Activated T-cell treated with anti-CD3 and anti-CD28 coated beads for 48 hours (primary cell): Measurements from ENCODE around the gene CACNA2D3.

Source experiments
- DNase-seq: peaks from one replicate; pipeline ENCODE4 v3.0.0-alpha.2; 2020; ENCODE audit warnings: low read depth

CACNA2D3 gene

DNA sequence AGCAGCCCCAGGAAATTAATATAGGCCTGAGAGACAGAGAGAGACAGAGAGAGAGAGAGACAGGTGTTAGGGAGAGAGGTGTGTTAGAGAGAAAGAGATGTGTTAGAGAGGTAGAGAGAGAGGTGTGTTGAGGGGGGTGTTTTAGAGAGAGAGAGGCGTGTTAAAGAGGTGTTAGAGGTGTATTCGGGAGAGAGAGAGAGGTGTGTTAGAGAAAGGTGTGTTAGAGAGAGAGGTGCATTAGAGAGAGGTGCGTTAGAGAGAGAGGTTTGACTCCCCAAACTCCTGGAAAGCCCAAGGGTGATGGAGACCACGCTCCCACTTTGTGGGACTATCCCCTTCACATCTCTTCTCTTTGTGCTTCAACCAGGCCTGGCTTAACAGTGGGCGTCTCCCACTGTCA lies 95.5 kb downstream of the CACNA2D3 start:
- DNase-seq = no peak

DNA sequence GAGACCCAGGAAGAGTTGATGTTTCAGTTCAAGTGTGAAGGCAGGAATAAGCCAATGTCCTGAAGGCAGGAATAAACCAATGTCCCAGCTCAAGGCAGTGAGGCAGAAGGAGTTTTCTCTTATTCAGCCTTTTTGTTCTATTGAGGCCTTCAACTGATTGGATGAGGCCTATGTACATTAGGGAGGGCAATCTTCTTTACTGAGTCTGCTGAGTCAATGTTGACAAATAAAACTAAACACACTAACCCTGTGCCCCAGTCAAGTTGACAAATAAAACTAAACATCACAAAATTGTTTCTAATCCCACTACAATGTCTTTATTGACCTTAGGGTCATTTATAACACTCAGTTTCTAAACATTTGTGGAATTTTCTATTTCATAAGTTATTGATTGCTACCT lies 100.0 kb downstream of the CACNA2D3 start:
- no peak for DNase-seq

DNA sequence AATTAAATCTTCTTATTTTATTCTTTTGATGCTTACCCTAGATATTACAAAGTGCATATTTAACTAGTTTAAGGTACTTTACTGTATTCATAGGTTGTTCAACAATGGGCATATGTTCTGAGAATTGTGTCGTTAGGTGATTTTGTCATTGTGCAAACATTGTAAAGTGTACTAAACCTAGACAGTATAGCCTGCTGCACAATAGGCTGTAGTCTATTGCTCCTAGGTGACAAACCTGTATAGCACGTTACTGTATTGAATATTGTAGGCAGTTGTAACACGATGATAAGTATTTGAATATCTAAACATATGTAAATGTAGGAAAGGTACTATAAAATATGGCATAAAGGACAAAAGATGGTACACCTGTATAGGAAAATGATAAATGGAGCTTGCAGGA lies 100.7 kb downstream of the CACNA2D3 start:
- no peak for DNase-seq

DNA sequence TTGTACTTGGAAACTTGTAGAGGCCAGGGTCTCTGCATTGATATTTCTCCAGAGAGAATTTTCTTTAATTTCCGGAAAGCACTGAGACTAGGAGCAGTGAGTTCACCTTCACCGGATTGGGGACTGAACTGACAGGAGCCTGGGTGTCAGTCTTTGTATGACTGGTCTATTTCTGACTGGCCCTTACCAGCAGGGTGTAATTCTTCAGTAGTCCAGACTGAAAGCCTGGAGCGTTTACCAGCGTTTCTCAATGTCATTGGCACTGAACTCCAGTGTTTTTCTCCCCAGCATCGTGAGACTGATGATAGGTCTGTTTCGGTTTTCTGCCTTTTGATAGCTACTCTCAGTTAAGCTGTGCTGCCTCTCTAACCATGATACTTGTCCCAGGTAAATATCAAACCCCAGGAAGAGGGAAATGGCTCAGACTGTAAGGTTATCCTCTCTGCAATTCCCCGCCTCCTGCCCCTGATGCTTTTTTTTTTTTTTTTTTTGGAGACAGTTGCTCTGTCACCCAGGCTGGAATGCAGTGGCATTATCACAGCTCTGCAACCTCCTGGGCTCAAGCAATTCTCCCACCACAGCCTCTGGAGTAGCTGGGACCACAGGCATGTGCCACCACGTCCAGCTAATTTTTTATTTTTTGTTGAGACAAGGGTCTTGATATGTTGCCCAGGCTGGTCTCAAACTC lies 103.6 kb downstream of the CACNA2D3 start:
- no peak for DNase-seq

DNA sequence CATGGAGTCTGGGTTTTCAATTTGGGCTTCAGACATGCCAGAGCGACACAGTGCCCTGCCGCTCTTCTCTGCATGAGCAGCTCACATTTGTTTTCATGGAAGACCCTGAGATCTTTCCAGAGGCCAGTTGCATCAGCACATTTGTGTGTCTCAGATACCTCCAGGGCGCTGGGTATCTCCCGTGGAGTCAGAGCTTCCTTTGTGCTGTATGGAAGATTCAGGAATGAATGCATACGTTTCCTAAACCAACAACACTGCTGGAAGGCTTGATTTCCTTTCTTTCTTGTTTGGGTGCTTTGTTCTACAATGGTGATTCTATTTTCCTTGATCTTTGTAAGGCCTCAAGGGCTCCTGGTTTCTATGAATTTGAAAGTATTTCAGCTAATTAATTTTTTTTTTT lies 106.5 kb downstream of the CACNA2D3 start:
- DNase-seq = no peak

DNA sequence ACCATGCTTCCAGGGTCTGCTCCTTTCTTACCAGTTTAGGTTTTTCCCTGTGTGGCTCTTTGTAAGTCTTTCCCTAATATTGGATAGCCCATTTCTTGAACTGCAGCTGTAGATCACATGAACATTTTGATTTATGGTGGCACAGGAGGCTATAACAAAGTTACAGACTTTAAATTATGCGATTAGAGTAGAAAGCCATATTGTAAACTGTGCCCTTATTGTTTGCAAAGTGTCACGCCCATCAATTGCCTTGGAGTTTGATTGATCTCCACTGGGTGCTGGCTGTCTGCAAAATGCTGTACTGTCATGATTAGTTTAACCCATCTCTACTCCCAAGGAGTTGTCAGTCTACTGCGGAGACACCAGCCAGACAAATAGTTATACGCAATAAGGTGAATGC lies 110.3 kb downstream of the CACNA2D3 start:
- DNase-seq = no peak

DNA sequence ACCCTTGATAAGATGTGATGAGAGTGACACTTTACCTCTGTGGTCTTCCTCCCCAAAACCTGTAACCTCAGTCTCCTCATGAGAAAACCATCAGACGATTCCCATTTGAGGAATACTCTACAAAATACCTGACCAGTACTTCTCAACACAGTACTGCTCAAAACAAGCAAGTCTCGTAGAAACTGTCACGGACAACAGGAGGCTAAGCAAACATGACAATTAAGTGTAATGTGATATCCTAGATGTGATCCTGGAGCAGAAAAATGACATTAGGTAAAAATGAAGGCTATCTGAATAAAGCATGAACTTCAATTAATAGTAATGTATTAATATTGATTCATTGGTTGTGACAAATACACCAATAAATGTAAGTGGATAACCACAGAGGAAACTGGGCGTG lies 113.6 kb downstream of the CACNA2D3 start:
- DNase-seq = no peak

DNA sequence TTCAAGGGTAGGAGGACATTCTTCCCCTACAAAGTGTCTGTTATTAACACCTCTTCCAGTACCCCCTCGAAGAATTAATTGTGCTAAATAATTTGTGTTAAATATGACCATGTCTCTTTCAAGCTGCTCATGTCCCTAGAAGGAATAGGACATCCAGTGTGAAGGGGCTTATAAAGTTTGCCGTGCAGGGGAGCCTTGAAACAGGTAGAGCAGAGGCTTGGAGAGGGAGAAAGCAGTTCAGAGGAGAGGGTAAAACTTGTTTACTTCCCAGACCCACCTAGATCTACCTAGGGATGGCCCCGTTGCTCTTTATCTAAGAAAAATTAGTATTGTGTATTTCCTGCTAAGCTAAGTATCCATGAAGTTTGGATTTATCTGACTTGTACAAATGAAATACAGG lies 114.8 kb downstream of the CACNA2D3 start:
- no peak for DNase-seq

DNA sequence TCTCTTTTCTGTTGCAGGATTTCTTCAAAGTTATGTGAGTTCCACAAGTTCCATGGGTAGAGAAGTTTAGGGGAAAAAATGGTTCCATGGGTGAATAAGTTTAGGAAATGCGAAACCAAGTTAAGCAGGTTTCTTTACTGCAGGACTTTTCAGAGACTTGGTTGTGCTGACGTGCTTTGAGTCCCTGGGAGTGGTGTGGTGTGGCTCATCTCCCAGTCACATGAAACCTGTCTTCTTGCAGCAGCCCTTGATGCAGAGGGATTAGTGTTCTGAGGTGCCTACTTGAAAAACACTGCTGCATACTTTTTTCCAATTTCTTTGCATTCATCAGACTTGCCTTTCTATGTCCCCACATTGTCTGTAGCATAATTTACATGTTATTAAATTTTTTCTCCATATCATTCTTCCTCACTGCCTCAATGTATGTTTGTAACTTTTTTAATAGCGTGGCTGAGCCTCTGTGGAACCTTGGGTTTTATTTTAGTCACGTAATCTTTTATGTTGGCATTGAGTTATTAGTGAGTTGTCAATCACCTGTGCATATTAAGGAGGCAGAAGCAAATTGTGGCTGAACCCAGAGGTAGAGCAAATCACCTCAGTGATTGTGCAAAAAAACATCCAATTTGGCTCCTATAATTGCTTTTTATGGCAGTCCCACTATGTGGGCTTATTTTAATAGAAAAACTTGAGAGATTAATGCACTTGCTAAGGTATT lies 115.6 kb downstream of the CACNA2D3 start:
- no peak for DNase-seq

DNA sequence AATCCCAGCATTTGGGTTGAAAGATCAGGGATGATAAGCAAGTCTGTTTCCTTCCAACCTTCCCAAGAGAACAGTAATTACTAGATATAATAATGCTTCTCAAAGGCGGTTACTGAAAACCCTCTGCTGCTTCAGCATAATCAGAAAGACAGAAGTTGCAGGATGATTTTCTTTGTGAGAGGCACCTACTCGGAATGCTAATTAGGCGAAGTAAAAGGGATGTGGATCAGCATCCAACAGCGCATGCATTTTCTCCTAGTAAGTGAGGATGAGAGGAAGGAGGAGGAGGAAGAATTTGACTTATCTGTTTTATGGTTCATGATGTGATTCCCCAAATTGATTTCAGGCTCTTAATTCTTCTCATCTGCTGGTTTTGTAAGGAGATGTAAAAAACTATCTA lies 118.0 kb downstream of the CACNA2D3 start:
- DNase-seq = no peak

DNA sequence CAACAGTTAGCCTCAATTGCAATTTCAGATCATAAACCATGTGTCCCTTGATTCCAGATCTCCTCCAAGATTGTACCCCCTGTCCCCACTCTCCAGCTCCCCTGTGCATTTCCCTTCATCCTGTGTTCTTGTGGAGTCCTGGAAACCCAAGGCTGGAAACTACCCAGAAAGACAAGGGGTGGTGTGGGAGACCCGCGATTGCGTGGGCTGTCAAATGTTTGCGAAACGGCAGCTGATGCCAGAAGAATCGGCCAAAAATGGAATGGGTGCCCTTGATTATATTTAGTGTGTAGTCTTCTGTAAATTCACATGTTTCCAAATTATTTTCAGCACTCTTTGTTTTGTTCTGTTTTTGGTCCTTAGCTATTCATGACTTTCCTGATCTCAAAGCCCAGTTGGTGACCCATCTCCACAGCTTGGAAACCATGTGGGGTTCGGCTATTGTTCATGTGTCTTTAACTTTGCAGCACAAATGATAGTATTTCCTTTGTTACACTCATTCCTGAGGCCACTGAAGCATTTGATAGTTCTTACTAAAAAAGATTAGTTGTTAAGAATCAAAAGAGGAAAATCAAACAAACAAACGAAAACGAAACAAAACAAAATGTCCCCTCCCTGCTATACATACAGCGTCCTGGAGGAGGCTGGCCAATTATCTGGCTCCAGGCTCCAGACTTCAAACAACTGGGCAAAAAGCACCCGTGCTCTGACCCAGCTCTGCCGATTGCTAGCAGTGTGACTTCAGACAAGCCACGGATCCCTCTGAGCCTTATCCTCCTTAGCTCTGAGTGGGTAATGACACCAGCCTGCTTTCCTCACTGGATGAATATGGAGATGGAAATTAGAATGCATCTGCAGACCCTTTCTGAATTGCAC lies 120.9 kb downstream of the CACNA2D3 start:
- DNase-seq = no peak

DNA sequence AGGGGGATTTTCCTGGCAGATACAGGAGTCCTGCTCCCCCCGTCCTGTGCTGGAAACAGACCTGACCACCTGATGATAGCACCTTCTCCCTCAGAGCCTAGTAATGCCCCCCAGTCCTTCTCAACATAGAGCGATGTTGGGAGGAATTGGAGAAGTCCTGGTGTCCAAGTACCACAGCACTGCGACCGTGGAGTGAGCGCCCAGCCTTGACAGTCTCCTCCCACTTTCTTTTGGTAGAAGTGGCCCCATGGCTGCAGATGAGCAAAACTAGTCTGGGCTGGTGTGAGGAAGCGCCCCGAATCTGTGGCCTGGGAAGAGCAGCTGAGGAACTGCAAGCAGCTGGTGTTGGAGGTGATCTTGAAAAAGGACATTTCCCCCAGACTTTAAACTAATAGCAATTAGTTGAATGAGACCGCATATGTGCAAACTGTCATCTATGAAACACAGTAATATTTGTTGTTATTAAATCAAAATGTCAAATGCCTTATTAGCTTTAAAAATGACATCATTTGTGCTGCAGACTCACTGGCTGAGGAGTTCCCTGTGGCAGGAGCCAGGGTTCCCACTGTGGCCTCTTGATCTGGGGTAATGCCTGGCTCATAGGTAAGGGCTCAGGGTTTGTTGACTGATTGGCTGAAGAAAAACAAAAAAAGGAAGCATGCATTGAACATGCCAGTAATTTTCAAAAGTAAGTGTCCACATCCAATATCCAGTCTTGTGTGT lies 121.8 kb downstream of the CACNA2D3 start:
- DNase-seq = no peak

DNA sequence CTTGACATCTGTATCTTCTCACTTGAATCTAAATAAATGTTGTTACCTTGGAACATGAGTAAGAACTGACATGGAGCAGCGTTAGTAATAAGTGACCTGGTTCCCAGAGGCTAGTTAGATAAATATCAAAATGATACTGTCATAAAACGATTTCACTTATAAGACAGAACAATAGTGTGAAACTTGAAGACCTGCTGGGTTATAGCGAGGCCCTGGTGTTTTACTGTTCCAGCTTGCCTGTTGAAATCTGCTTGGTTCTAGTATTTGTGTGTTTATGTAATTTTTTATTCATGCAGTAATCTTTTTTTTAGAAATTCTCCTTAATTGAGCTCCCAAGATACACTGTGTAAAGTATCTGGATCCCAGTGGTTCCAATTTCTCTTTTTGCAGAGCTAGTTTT lies 129.4 kb downstream of the CACNA2D3 start:
- no peak for DNase-seq

DNA sequence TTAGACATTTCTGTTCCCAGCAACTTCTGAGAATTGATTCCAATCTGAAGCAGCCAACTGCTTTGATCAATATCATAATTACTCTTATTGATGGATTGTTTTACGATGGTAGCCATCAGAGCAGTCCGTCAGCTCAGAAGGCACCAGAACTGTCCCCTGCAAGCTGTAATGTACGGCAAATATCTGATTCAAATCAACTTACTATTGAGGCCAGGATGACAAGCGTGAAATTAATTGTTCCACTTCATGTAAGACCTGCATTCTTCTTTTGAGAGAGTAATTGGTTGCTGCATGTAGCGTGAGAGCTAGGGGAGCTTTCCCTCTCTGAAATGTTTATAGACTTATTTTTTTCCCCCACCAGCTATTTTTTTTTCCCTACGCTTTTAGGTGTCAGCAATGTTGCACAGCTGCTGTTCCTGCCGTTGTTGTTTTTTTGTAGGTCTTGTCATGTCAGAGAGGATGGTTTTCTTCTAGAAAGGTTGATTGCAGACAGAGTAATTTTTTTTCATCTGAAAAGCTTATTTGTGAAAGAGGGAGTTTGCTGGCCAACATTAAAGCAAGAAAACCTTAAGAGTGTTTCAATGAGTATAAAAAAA lies 134.9 kb downstream of the CACNA2D3 start:
- no peak for DNase-seq

DNA sequence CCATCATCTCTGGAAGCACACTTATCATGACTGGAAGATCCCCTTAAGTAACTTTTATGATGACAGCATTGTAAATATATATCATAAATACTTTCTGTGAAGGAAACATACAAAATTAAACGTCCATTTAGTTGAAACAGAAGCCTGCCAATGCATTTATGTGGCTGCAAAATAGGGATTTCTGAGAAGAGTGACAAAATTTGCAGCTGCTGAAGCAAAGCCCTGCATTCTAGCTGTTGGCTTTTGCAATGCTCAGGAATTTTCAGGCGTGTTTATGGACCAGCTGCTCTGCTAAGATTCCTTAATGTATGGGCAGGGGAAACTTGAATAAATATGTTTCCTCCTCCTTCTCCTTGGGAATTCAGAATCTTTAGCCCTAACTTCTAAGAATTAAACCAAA lies 137.3 kb downstream of the CACNA2D3 start:
- DNase-seq = no peak

DNA sequence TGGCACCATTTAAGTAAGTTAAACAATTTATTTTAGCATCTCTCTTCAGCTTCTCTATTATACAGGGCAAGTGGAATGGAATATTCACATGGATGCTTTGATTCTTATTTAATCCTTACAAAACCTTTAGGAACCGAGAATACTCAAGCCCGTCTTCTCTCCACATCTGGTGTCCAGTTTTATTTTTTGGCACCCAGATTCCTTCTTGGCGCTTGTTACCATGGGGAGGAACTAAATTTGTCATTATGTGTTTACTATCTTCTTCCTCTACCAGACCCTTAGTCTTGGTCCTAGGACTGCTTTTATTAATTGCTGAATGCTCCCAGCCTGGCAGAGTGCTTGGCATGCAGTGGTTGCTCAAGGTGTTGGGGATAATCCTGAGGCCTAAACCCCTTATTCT lies 138.8 kb downstream of the CACNA2D3 start:
- DNase-seq = no peak

DNA sequence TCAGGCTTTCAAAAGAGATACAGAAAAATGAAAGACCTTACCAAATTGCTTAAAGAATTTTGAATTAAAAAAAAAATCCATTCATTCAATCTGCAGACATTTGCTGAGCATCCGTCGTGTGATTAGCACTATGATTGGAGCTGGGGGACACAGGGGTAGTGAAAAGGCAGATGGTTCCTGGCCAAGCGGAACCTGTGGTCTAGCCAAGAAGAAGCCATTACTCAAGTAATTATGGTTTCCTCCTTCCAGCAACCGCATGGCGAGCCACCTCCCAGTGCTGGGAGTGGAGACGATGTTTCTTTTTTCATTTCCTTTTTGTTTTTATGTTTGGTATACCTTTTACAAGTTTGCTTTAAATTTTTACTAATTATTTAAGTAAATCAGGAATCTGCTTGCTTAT lies 140.2 kb downstream of the CACNA2D3 start:
- DNase-seq = no peak

DNA sequence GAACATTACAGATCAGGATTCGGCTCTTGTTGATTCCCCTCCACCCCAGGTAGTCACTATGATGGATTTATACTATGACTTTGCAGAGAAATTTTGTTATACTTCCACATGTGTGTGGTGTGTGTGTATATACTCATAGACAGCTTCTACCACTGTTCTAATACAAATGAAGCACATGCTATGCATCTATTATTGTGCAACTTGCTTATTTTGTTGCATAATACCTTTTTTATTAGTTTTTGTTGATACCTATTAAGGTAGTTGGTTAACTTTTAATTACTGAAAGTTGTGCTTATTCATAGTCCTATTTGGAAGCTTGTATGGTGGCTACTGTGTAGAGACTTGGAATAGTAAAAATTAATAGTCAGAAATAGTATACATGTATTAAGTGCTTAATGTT lies 140.6 kb downstream of the CACNA2D3 start:
- no peak for DNase-seq

DNA sequence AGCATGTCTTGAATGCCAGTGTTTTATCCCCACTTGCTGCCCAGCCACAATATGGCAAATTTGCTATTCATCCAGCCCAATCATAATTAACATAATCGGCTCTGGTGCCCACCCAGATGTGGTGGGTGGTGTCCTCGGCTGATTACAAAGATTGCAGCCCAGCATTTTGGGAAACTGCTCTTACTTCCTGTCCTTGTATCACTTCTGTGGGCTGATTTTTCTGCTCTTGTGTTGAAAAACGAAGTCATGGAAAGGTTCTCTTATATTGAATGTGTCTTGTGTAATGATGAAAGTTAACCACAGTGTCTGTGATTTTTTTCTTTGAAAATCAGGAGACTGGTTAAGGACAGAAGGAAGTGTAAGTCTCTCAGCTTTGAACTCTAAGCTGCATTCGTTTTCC lies 141.7 kb downstream of the CACNA2D3 start:
- no peak for DNase-seq

DNA sequence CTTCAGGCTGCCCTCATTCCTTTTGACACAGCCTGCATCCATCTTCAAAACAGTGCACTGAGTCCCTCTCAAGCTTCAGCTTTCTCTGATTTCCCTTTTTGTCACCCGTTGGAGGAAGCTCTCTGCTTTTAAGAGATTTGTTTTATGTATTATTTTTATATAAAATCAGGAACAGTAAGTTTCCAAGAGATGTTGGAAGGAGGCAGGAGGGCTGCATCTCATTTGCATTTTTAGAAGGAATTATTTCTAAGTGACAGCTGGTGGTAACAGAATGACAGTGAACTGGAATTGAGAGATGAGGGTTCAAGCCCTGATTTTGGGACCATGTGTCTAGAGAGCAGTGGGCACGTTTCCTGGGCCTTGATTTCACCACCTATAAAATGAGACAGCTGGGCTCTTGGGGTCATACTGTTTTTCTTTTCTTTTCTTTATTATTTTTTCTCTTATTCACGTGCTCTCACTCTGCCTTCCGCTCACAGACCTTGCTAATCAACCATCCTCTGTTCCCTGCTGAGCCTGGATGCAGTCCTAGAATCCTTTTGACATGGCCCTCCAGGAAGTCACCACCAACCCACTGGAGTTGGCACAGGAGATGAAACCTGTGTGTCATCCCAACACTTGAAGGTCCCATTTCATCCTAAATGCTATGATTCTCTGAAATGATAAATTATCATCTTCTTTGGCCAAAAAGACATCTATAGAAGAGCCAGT lies 148.6 kb downstream of the CACNA2D3 start:
- DNase-seq = no peak

DNA sequence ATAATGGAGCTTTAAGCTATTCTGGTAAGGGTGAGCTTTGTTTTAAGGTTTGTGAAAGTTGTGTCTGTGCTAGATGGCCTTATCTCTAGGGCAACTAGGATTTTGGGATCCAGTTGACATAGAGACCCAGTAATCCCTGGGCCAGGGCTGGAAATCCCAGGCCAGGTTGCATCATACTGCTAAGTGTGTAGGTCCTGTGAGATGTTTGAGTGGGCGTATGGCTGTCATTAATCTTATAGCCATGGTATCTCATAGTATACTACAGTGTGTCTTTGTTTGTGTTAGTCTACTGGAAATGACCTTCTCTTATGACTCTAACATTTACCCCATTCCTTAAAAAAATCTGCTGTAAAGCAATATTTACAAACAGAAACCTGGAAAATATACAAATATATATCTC lies 151.4 kb downstream of the CACNA2D3 start:
- no peak for DNase-seq
